ENCODE data around the gene EPAS1.
A peak's percentile ranks its signal among the peaks of the same experiment; 100 is the strongest.

EPAS1 gene

GRCh38 chr2:46315103-46315890 lies 18.1 kb downstream of the EPAS1 start:
- TF ChIP-seq CTCF (IDR thresholded peaks at IDR 0.05; ENCODE audit: low read depth, low read length): no peak
- no peaks in the 10 kb centered on the region for H3K9me3 ChIP-seq
- no peaks in the 10 kb centered on the region for H3K27me3 ChIP-seq
- no peak overlapping the region for H3K4me3 ChIP-seq (ENCODE audit: low read depth, low read length)
- H3K4me1 ChIP-seq: peaks cover 16% of the 10 kb centered on the region
- H3K36me3 ChIP-seq: no peaks in the 10 kb centered on the region
- DNase-seq: peak; percentile 58

GRCh38 chr2:46317094-46317486 lies 19.9 kb downstream of the EPAS1 start:
- no peak for TF ChIP-seq CTCF (IDR thresholded peaks at IDR 0.05; ENCODE audit: low read depth, low read length)
- Histone ChIP-seq H3K4me3 (ENCODE audit: low read depth, low read length) (no peak overlapping the region), H3K9me3 (no peaks in the 10 kb centered on the region), H3K36me3 (no peaks in the 10 kb centered on the region), H3K4me1 (peaks cover 26% of the 10 kb centered on the region), H3K27me3 (no peaks in the 10 kb centered on the region)
- no peak for DNase-seq

GRCh38 chr2:46318579-46319460 lies 21.6 kb downstream of the EPAS1 start:
- Histone ChIP-seq H3K4me1 (peaks cover 26% of the 10 kb centered on the region), H3K9me3 (no peaks in the 10 kb centered on the region)

GRCh38 chr2:46319711-46320110 lies 22.5 kb downstream of the EPAS1 start:
- Histone ChIP-seq H3K36me3 (no peaks in the 10 kb centered on the region), H3K27me3 (no peaks in the 10 kb centered on the region), H3K9me3 (no peaks in the 10 kb centered on the region), H3K4me1 (peaks cover 26% of the 10 kb centered on the region), H3K4me3 (ENCODE audit: low read depth, low read length) (no peak overlapping the region)
- DNase-seq: no peak
- TF ChIP-seq CTCF (IDR thresholded peaks at IDR 0.05; ENCODE audit: low read depth, low read length): no peak

More at GRCh38 chr2:46318579-46319460, 21.6 kb downstream of the EPAS1 start:
- H3K36me3 ChIP-seq: no peaks in the 10 kb centered on the region
- no peak for TF ChIP-seq CTCF (IDR thresholded peaks at IDR 0.05; ENCODE audit: low read depth, low read length)
- H3K4me3 ChIP-seq (ENCODE audit: low read depth, low read length): no peak overlapping the region
- H3K27me3 ChIP-seq: no peaks in the 10 kb centered on the region
- no peak for DNase-seq

- Histone ChIP-seq H3K27me3 (no peaks in the 10 kb centered on the region), H3K4me1 (peaks cover 24% of the 10 kb centered on the region), H3K36me3 (no peaks in the 10 kb centered on the region), H3K4me3 (ENCODE audit: low read depth, low read length) (peak overlapping the region; percentile 18; the same call in 1 of the 2 replicates), H3K9me3 (no peaks in the 10 kb centered on the region)
- no peak for TF ChIP-seq CTCF (IDR thresholded peaks at IDR 0.05; ENCODE audit: low read depth, low read length)
- DNase-seq: peak; percentile 34
Measured at GRCh38 chr2:46320141-46320567, 22.9 kb downstream of the EPAS1 start.
